ENCODE results near the gene LYZL4.
A peak's percentile ranks its signal among the peaks of the same experiment; 100 is the strongest.

The LYZL4 gene

DNA sequence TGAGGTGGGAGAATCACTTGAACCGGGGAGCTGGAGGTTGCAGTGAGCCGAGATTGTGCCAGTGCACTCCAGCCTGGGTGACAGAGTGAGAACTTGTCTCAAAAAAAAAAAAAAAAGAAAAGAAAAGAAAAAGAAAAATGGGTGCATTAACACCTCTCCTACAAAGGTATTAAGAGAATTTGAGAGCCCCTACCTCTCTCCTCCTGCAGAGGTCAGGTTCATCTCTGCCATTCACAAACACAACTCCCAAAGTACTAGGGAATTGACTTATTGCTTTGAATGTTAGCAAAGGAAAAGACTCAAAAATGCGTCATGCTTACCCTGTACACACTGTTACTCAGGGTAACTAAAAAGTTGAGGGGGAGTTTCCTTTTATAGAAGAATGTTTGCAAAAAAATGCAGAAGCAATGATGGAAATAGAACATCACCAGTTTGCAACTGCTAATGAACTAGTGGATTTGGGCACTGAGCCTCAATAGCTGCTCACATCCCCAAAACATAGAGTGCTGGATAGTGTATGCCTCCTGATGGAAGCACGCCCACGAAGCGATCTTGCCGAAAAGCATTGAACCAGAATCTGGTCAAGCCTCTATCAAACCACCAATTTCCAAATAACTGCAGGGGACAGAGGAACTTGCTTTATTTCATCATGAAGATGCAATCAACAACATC lies 15.5 kb upstream of the LYZL4 start:
- DNase-seq = no peak

DNA sequence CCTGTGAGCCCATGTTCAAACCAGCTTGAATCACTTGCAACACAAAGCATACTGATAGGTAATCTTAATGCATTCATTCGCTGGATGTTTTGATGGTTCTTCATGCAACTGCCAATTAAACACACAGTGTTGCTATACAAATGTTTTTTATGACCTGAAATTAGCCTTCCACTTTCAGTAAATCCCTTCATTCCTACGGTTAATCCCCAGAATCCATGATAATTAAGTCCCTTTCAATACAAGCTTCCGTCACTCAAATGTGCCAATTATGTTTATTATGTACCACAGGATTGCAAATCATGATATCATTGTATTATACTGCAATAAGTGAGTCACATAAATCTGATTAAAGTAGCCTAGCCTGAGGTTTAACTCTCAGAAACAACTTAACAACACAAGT lies 14.5 kb upstream of the LYZL4 start:
- no peak for DNase-seq

- DNase-seq = no peak
Observed at GRCh38 chr3:42421818-42422796, 11.7 kb upstream of the LYZL4 start.

DNA sequence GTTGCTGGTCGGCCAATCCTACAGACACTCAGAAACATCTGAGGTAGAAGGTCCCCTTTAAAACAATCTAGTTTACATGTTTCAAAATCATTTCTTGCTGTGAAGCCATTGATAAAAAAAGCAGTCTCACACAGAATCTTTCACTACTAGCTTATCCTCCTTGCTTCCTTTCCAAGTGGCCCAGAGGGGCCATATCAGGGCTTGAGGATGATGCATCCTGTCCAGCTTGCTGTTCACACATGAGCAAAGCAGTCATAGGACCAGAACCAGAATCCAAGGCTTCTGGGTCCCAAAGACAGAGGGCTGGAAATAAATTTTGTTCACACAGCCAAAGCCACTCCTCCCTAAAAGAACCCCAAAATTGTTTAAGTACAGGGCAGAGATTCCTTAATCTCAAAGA lies 9.2 kb upstream of the LYZL4 start:
- DNase-seq = no peak

DNA sequence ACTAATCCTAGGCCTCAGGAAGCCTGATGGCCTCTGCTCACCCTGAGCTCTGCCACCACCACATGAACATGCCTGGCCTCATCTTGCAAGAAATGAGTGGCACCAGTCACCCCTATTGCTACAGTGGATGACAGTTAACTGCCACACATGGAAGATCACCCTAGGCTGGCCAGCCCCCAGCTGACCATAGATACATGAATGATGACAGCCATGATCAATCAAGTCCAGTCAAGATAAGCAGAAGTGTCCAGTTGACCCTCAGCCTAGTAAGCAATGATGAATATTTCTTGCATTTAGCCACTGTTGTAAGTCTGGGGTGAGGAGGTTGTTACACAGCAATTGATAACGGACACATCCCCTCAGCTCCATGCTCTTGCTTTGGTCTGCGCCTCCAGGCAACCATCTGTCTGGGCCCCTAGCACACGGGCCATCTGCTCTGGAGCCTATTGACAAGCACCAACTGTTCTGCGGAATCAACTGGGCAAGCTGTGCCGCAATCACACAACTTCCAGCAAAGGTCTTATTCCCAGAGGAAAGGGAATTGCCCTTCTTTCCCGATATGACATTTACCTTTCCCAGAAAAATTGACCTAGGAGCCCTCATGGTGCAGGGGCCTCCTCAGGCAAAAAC lies 2.2 kb upstream of the LYZL4 start:
- no peak for DNase-seq

GRCh38 chr3:42411429-42411828 lies 1.0 kb upstream of the LYZL4 start:
- DNase-seq = no peak

GRCh38 chr3:42408156-42408555 lies 2.3 kb downstream of the LYZL4 start:
- DNase-seq = no peak

GRCh38 chr3:42406727-42407450 lies 3.5 kb downstream of the LYZL4 start:
- no peak for DNase-seq

DNA sequence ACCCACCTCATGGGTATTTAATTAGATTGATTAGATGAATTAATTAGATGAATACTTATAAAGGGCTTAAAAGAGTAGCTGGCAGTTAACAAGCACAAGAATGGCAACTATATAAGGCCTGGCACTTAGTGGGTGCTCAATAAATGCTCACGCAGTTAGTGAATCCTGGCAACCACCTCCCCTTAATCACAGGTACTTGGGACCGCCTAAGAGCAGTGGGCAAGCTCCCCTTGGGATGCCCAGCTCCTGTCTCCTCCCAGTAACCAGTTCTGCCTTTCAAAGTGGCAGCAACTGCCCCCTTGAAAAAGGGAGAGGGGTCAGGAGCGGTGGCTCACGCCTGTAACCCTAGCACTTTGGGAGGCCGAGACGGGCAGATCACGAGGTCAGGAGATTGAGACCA lies 4.6 kb downstream of the LYZL4 start:
- no peak for DNase-seq

DNA sequence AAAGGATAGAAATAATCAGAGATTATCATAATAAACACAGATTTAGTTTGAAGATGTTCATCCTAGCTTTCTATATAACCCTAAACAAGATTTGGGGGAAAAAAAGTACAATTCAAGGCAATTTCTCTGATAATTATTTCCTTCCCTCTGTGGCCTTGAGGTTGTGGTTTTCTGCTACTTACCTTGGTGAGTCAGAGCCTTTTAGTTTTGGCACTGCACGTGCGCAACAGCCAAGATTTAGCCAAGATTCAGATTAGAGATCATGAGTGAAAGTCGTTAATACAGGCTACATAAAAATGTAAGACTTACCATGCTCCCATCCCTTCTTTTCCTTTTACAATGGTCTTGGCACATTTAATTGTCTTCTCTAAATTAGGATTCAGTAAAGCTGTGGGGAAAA lies 6.7 kb downstream of the LYZL4 start:
- no peak for DNase-seq

- no peak for DNase-seq
Observed at GRCh38 chr3:42402394-42403096, 7.9 kb downstream of the LYZL4 start.

DNA sequence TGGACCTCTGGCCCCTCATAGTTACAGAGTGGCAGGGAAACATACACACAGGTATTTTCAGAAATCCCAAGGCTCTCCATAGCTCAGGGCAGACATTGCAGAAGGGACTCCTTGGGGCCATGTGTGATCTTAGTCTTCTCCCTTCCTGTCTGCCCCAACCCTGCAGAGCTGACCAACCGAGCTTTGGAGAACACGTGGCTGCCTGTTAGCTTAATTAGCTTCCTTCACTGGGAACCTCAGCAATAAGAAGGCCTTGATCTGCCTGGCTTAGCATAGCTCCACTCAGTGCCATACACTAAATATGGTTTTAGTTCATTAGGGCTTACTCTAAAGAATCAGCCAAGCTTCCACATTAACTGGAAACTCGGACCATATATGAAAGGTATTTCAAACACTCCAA lies 12.3 kb downstream of the LYZL4 start:
- no peak for DNase-seq

GRCh38 chr3:42397644-42398043 lies 12.8 kb downstream of the LYZL4 start:
- no peak for DNase-seq

DNA sequence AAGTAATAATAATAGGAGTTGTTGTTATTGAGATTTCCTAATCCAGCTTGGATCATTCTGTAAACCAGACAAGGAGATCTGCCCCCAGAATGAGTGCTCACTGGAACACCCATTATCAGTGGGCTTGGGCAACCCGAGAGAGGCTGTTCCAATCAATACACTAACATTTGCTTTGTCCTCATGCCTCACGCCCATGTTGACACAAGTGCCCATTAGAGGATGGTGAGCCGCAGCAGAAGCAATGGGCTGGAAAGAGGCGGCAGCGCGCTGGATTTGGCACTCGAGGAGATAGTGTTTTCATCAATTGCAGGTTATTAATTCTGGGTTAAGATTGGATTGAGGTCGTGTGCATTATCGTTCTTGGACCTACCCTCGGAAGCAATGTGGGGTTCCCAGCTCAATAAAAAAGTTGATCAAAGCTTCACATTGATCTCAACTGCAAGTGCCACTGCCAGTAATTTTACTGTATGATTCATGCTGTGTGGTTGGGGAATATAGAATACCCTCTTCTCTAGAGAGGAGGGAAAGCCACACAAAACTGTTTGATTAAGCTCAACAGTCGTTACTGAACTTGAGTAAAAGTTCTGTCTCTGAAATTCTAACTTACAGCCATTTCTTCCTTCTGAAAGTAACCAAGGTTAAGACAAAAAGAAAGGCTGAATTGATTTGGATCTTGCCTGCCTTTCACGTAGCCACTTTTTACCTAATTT lies 15.7 kb downstream of the LYZL4 start:
- DNase-seq = no peak

GRCh38 chr3:42387802-42388651 lies 22.4 kb downstream of the LYZL4 start:
- peak; percentile 7 for DNase-seq

GRCh38 chr3:42381551-42382082 lies 28.8 kb downstream of the LYZL4 start:
- no peak for DNase-seq

GRCh38 chr3:42377681-42378080 lies 32.7 kb downstream of the LYZL4 start:
- DNase-seq = no peak

DNA sequence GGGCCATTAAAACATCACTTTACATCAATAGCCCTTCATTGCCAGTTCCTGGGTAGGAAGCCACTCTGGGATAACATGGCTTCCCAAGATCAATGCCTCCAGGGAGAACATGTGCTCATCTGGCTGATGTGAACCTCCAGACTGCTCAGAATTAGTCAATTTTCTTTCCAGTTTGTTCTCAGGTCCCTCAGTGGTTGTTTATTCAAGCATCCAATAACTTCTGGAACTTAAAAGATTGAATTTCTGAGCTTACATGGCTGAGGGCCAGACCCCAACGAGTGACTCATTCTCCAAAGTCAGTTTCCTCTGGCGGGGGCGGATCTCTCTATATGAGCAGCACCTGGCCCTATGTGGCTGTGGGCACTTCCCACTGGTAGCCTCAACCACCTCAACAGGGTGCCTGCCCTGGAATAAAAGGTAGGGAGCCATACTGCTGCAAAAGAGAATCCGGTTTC lies 34.0 kb downstream of the LYZL4 start:
- DNase-seq = no peak

- DNase-seq = no peak
Observed at GRCh38 chr3:42375121-42375800, 35.1 kb downstream of the LYZL4 start.

- DNase-seq = no peak
Observed at GRCh38 chr3:42371776-42372175, 38.6 kb downstream of the LYZL4 start.

All from central memory CD4-positive, alpha-beta T cell (primary cell).